Camera-type eye (tissue), 1 donor: ENCODE measurements around the gene PLSCR4. TPM values are rescaled to one million over a fixed set of nuclear protein-coding genes. Genes with fewer than 3 reads are reported as not detected.

ENCODE experiments used
- total RNA-seq: library from RNA; depleted of rRNA; stranded (reverse); fragments of >200 nt; gene quantifications from one replicate; pipeline ENCODE4 v1.2.3, GENCODE V29; 2014

Gene PLSCR4, protein sequence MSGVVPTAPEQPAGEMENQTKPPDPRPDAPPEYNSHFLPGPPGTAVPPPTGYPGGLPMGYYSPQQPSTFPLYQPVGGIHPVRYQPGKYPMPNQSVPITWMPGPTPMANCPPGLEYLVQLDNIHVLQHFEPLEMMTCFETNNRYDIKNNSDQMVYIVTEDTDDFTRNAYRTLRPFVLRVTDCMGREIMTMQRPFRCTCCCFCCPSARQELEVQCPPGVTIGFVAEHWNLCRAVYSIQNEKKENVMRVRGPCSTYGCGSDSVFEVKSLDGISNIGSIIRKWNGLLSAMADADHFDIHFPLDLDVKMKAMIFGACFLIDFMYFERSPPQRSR
- total RNA-seq = 46.9 TPM

DNA sequence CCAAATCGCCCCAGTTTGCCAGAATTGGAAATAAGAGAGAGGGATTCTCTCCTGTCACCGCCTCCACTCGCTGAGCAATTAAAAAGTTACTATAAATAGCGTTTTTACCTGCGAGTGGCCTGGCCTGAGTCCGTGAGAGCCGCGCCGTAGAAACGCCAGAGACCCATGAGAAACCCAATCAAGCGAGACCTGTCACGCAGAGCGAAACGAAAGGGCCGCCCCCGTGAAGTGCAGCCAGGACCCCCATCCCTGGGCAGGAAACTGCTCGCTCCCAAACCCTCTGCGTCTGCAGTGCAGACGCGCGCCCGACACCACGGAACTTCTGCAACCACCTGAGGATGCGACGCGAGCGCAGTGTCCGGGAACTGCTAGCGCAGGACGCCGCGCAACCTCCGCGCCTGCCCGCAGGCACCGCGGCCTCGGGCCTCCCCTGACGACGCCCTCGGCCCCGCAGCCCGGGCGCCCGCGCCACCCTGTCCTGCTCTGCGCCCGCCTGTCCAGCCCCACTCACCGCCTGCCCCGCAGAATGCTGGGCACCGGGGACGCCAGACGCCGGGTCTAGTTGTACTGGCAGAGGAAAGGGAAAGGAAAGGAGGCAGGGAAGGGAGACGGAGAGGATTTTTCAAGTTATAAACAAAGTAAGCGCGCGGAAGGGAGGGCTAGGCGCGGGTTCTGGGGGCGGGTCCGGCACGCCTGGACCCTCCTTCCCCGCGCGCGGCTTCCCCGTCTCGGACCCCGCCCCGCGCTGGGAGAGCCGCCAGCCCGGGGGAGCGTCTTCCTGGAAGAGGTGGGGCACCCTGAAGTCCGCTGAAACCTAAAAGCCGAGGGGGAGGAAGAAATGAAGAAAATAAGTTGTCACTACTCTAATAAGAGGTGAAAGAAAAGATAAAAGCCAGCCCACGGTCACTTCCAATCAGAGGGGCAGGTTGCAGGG is at the start of gene PLSCR4:
Gene PLSCR4 (minus strand): TSS at position 657 of the 934 bp plus-strand sequence. CDS start 29,034 bp downstream, outside the sequence.

DNA sequence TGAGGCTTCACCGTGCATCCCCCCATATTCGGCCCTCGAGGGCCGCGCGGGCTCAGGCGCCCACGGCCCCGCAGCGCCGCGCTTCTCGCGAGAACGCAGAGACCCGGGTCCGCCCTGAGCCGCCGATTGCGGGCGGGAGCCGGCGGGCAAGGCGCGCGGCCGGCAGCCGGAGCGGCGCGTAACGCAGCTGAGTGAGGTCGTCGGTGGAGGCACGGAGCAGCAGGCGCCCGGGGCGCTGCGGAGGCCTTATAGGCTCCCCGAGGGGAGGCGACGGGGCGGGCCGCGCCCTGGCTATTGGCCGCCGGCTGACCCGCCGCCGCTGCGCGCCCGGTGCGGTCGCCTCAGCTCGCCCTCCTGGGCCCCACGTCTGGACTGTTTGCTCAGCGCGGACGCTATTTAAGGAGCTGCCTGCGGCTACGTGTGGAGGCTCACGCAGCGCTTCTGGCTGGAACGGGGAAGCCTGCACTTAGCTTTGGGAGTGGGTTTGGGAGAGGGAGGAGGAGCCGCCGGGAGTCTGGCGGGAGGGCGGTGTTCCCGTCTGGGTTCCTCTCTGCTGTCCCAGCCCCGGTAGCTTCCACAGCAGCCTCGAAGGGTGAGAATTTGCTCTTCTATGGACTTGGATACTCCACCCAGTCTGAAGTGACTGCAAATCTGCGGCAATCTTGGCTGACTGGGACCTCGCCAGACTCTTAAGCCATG is 89.8 kb downstream of the PLSCR4 start, which contains the start of gene PLOD2:
Gene PLOD2 (minus strand): TSS at position 221 of the 699 bp plus-strand sequence. CDS start 195 bp downstream, at position 26.

Other genes starting within 250 kb of the PLSCR4 start
- 77.2 TPM for gene PLOD2, start 89.9 kb downstream of the PLSCR4 start, total RNA-seq
- not detected for gene PLSCR2, start 218.5 kb upstream of the PLSCR4 start, total RNA-seq